ENCODE measurements around the gene MRGPRX2. TPM values are rescaled to one million over a fixed set of nuclear protein-coding genes. Genes with fewer than 3 reads are reported as not detected.

Gene MRGPRX2
- total and polyA plus RNA-seq, 2 experiments from 2014 or later, result not detected

GRCh38 chr11:19089421-19089820 is 28.9 kb upstream of the MRGPRX2 start:
- ATAC-seq, result no peak
- no peak for TF ChIP-seq STAT1 (IDR thresholded peaks at IDR 0.05; ENCODE audit: unreplicated experiment)
- TF ChIP-seq EZH2phosphoT487 (IDR thresholded peaks at IDR 0.05; ENCODE audit: unreplicated experiment), result no peak
- TF ChIP-seq JUNB (IDR thresholded peaks at IDR 0.05; ENCODE audit: unreplicated experiment), result no peak
- TF ChIP-seq REST (IDR thresholded peaks at IDR 0.05; ENCODE audit: unreplicated experiment), result no peak
- no peak for TF ChIP-seq ZNF331 (CRISPR knock-in tag; IDR thresholded peaks at IDR 0.05; ENCODE audit: low read depth)
- TF ChIP-seq ZNF114 (CRISPR knock-in tag; IDR thresholded peaks at IDR 0.05), result no peak
- no peak for TF ChIP-seq NANOG (IDR thresholded peaks at IDR 0.05; ENCODE audit: borderline replicate concordance)
- TF ChIP-seq POLR2AphosphoS5 (IDR thresholded peaks at IDR 0.05; ENCODE audit: low read depth), result no peak
- no peak for TF ChIP-seq ZNF462 (CRISPR knock-in tag; IDR thresholded peaks at IDR 0.05)
- no peak for TF ChIP-seq EZH2 (IDR thresholded peaks at IDR 0.05; ENCODE audit: low read depth, unreplicated experiment)
- no peak for TF ChIP-seq ETS1 (IDR thresholded peaks at IDR 0.05)
- no peak for TF ChIP-seq CREB1 (CRISPR knock-in tag; IDR thresholded peaks at IDR 0.05; ENCODE audit: low read depth)
- no peak for TF ChIP-seq CTCF (conservative IDR thresholded peaks at IDR 0.05; ENCODE audit: low read depth in 2 of 2)
- peaks cover 3% of the 10 kb centered on the region; the same call in 2 of the 3 replicates for H3K9me3 Mint-ChIP-seq
- H3K4me1 Mint-ChIP-seq, result no peaks in the 10 kb centered on the region
- Histone ChIP-seq H3K9me2 (ENCODE audit: insufficient read depth) (no peaks in the 10 kb centered on the region; the same call in 1 of the 2 replicates), H3K4me2 (no peak overlapping the region), H3K4me3 (no peak overlapping the region), H3K79me2 (replicated peaks; ENCODE audit: insufficient read depth) (no peaks in the 10 kb centered on the region), H3K27ac (ENCODE audit: low read depth) (no peak overlapping the region), H3K27me3 (ENCODE audit: insufficient read depth) (no peaks in the 10 kb centered on the region), H3K4me1 (ENCODE audit: insufficient read depth) (no peaks in the 10 kb centered on the region), H2AFZ (no peak overlapping the region), H3K36me3 (ENCODE audit: insufficient read depth) (no peaks in the 10 kb centered on the region; the same call in 1 of the 2 replicates), H3F3A (replicated peaks; ENCODE audit: low read depth) (no peaks in the 10 kb centered on the region), H4K20me1 (replicated peaks; ENCODE audit: insufficient read depth) (no peaks in the 10 kb centered on the region)
- H3K27ac Mint-ChIP-seq, result no peak overlapping the region
- H3K36me3 Mint-ChIP-seq (ENCODE audit: low read depth), result no peaks in the 10 kb centered on the region
- no peaks in the 10 kb centered on the region for H3K27me3 Mint-ChIP-seq (ENCODE audit: insufficient read depth, low read depth, poor library complexity)
- no peak overlapping the region for H3K4me3 Mint-ChIP-seq
- no peak for DNase-seq (ENCODE audit: low spot score)
